Esophagus squamous epithelium (tissue), 4 donors: ENCODE measurements around the gene PDXDC1.
"Not testable (repeated sequence)": the region's sequence is repeated elsewhere in the genome, so short reads cannot be mapped to it uniquely, and the experiment has no call there.

Source experiments
- CTCF ChIP-seq, 6 experiments: fragments of 450-650 bp in 4 of 6; fragments of 200-600 bp in 2 of 6; sonication (generic) in 2 of 6; IDR thresholded peaks; one replicate each; pipeline ENCODE4 v1.5.1; 2016 to 2019; ENCODE audit warnings: antibody characterized with exemption in 6 of 6, mild to moderate bottlenecking in 4 of 6, moderate library complexity in 4 of 6
- POLR2A ChIP-seq, 4 donors: fragments of 450-650 bp; IDR thresholded peaks; one replicate each; pipeline ENCODE4 v1.6.1; 2017; ENCODE audit warnings: antibody characterized with exemption in 4 of 4, mild to moderate bottlenecking in 4 of 4, moderate library complexity in 3 of 4

- TF ChIP-seq POLR2A, CTCF (IDR thresholded peaks at IDR 0.05): not testable (repeated sequence)
Observed at GRCh38 chr16:14942686-14943085, 32.1 kb upstream of the PDXDC1 start.
